Esophagus squamous epithelium (tissue), 5 donors: ENCODE data around the gene MAEA. TPM values are rescaled to one million over a fixed set of nuclear protein-coding genes. Genes with fewer than 3 reads are reported as not detected.

Experiments used
- DNase-seq: peaks from one replicate; lab custom pipeline; 2025; lab: John Stamatoyannopoulos, UW
- H3K27ac ChIP-seq, 4 donors: fragments of 200-600 bp; sonication (generic); one replicate each; pipeline ENCODE4 v1.5.1; 2016 to 2019; ENCODE audit warnings: mild to moderate bottlenecking in 1 of 4
- H3K27me3 ChIP-seq, 4 donors: fragments of 200-600 bp; sonication (generic); 1 replicate in 3 of 4; 2 replicates in 1 of 4; pipeline versions ENCODE4 v1.5.1 to v1.6.0; 2017 to 2021; ENCODE audit warnings: antibody characterized with exemption in 1 of 4
- H3K36me3 ChIP-seq, 3 donors: fragments of 200-600 bp; sonication (generic); one replicate each; pipeline ENCODE4 v1.5.1; 2016 to 2019
- H3K4me1 ChIP-seq, 3 donors: fragments of 200-600 bp; sonication (generic); one replicate each; pipeline ENCODE4 v1.5.1; 2017 to 2019
- H3K4me3 ChIP-seq, 4 donors: fragments of 200-600 bp; sonication (generic); 1 replicate in 3 of 4; 2 replicates in 1 of 4; pipeline ENCODE4 v1.5.1; 2016 to 2019; ENCODE audit warnings: mild to moderate bottlenecking in 2 of 4, moderate library complexity in 1 of 4
- H3K9me3 ChIP-seq, 3 donors: fragments of 200-600 bp; sonication (generic); one replicate each; pipeline ENCODE4 v1.5.1; 2016 to 2019
- CTCF ChIP-seq, 6 experiments: fragments of 450-650 bp in 4 of 6; fragments of 200-600 bp in 2 of 6; sonication (generic) in 2 of 6; IDR thresholded peaks; one replicate each; pipeline ENCODE4 v1.5.1; 2016 to 2019; ENCODE audit warnings: antibody characterized with exemption in 6 of 6, mild to moderate bottlenecking in 4 of 6, moderate library complexity in 4 of 6
- POLR2A ChIP-seq, 4 donors: fragments of 450-650 bp; IDR thresholded peaks; one replicate each; pipeline ENCODE4 v1.6.1; 2017; ENCODE audit warnings: antibody characterized with exemption in 4 of 4, mild to moderate bottlenecking in 4 of 4, moderate library complexity in 3 of 4
- WGBS, 2 donors: methylation state at CpG; one replicate each; pipeline ENCODE4 v1.1.5; 2018; 5-methylcytosine and 5-hydroxymethylcytosine counted together
- intact Hi-C: fragments of 100-400 bp; cut with DNase I; formaldehyde crosslinking; loops from one replicate; pipeline ENCODE4 v1.15.0; 2022
- total RNA-seq, 4 donors: library from RNA; depleted of rRNA; stranded (reverse); fragments of >200 nt; gene quantifications; one replicate each; pipeline ENCODE4 v1.1.0, GENCODE V29; 2016
- donor health status: DM: yes; HTN: yes; CAD: no.

The MAEA gene
- total RNA-seq, 4 donors from 2014 or later, result 56.6 to 78.7 (median 67.5) TPM

- Histone ChIP-seq H3K27me3 (no peaks in the 10 kb centered on the region), H3K9me3 (no peaks in the 10 kb centered on the region), H3K4me1 (peaks cover 31 to 82% (median 50%) of the 10 kb centered on the region in 3 donors), H3K36me3 (peaks cover 0 to 28% (median 7%) of the 10 kb centered on the region in 3 donors), H3K27ac (no peak overlapping the region), H3K4me3 (no peak overlapping the region)
- TF ChIP-seq CTCF (IDR thresholded peaks at IDR 0.05) (no peak), POLR2A (IDR thresholded peaks at IDR 0.05) (no peak)
- no peak for DNase-seq
- WGBS, 2 donors, result 79 to 81% methylated on average over 3 to 4 of the region's 4 CpGs
- intact Hi-C loops, result loop anchor here (5.0 kb wide), 1 partner anchor 54 kb away; the partner anchor contains the start of gene UVSSA
Observed at GRCh38 chr4:1293531-1293941, 3.8 kb downstream of the MAEA start.

- no peak for TF ChIP-seq POLR2A (IDR thresholded peaks at IDR 0.05)
- DNase-seq, result no peak
- H3K4me1 ChIP-seq, result peaks cover 31 to 77% (median 45%) of the 10 kb centered on the region in 3 donors
- intact Hi-C loops, result loop anchor here (5.0 kb wide), 1 partner anchor 53 kb away; the partner anchor contains the start of gene UVSSA
- WGBS, 2 donors, result 73 to 79% methylated on average over 11 to 15 of the region's 15 CpGs
- no peaks in the 10 kb centered on the region for H3K27me3 ChIP-seq
- H3K27ac ChIP-seq, result no peak overlapping the region
- H3K9me3 ChIP-seq, result no peaks in the 10 kb centered on the region
- peaks cover 0 to 33% (median 7%) of the 10 kb centered on the region in 3 donors for H3K36me3 ChIP-seq
- no peak overlapping the region for H3K4me3 ChIP-seq
Observed at GRCh38 chr4:1293991-1294390, 4.3 kb downstream of the MAEA start.

GRCh38 chr4:1294424-1294823, 4.7 kb downstream of the MAEA start:
- intact Hi-C loops, result loop anchor here (5.0 kb wide), 1 partner anchor 53 kb away; the partner anchor contains the start of gene UVSSA
- no peak for DNase-seq
- 90 to 97% methylated on average over 2 to 10 of the region's 14 CpGs for WGBS, 2 donors
- H3K4me3 ChIP-seq, result no peak overlapping the region
- peaks cover 31 to 74% (median 47%) of the 10 kb centered on the region in 3 donors for H3K4me1 ChIP-seq
- no peak overlapping the region for H3K27ac ChIP-seq
- H3K9me3 ChIP-seq, result no peaks in the 10 kb centered on the region
- no peaks in the 10 kb centered on the region for H3K27me3 ChIP-seq
- TF ChIP-seq POLR2A (IDR thresholded peaks at IDR 0.05), result no peak
- no peak for TF ChIP-seq CTCF (IDR thresholded peaks at IDR 0.05)
- peaks cover 0 to 37% (median 7%) of the 10 kb centered on the region in 3 donors for H3K36me3 ChIP-seq

DNA sequence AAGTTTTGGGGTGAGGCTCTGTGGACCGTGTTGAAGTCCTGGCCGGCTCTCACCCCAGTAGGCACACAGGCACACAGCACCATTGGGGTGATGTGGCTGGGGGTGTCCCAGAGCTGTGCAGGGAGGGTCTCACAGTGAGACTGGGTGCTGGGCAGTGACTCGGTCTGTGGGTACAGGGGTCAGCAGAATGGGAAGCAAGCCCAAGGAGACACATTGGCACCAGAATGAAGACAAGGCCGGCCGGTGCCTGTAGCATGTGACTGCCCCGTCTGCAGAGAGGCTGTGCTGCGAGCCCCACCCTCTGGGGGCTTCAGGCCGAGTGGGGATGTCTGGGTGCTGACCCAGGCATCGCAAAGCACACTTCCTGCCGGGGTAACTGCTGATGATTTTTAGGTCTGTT, 5.2 kb downstream of the MAEA start:
- no peak overlapping the region for H3K4me3 ChIP-seq
- peaks cover 0 to 42% (median 7%) of the 10 kb centered on the region in 3 donors for H3K36me3 ChIP-seq
- 46 to 71% methylated on average over 3 to 9 of the region's 10 CpGs for WGBS, 2 donors
- H3K27ac ChIP-seq, result no peak overlapping the region
- TF ChIP-seq CTCF (IDR thresholded peaks at IDR 0.05) (no peak), POLR2A (IDR thresholded peaks at IDR 0.05) (no peak)
- H3K9me3 ChIP-seq, result no peaks in the 10 kb centered on the region
- intact Hi-C loops, result loop anchor here (5.0 kb wide), 1 partner anchor 52 kb away; the partner anchor contains the start of gene UVSSA
- no peak for DNase-seq
- peaks cover 31 to 77% (median 47%) of the 10 kb centered on the region in 3 donors for H3K4me1 ChIP-seq
- no peaks in the 10 kb centered on the region for H3K27me3 ChIP-seq

DNA sequence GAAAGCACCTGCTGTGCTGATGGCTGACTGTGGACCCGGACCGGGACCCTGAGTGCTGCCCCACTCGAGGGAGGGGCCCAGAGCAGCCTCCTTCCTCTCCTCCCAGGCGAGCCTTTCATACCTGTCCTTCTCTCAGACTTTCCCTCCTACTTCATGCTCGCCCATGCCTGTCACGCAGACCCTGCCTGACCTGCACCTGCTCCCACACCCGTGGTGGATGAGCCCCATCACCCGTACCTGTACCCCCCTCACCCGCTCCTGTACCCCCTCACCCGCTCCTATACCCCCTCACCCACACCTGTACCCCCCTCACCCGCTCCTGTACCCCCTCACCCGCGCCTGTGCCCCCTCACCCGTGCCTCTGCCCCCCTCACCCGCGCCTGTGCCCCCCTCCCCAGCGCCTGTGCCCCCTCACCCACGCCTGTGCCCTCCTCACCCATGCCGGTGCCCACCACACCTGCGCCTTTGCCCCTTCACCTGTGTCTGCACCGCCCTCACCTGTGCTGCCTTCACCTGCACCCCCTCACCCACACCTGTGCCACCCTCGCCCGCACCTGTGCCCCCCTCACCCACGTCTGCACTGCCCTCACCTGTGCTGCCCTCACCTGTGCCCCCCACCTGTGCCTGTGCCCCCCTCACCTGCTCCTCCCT, 5.8 kb downstream of the MAEA start:
- no peaks in the 10 kb centered on the region for H3K27me3 ChIP-seq
- TF ChIP-seq CTCF (IDR thresholded peaks at IDR 0.05), result no peak
- no peak for TF ChIP-seq POLR2A (IDR thresholded peaks at IDR 0.05)
- peaks cover 34 to 79% (median 53%) of the 10 kb centered on the region in 3 donors for H3K4me1 ChIP-seq
- H3K36me3 ChIP-seq, result peaks cover 0 to 48% (median 7%) of the 10 kb centered on the region in 3 donors
- H3K27ac ChIP-seq, result no peak overlapping the region
- no peak for DNase-seq
- H3K4me3 ChIP-seq, result no peak overlapping the region
- no peaks in the 10 kb centered on the region for H3K9me3 ChIP-seq
- WGBS, 2 donors, result 76 to 84% methylated on average over 14 to 15 of the region's 24 CpGs
- intact Hi-C loops, result no loop called here
